K562 (cell line): ENCODE measurements around the gene NOVA1. TPM values are rescaled to one million over a fixed set of nuclear protein-coding genes. Genes with fewer than 3 reads are reported as not detected.

Source experiments
- ATAC-seq: fragments of 200-7000 bp; cut with Tn5 transposase; 3 replicates; pipeline ENCODE4 v1.9.1; 2020; ENCODE audit warnings: moderate library complexity
- BruUV-seq: library from RNA; stranded (reverse); fragments of 400-500 nt; replicated peaks from 2 replicates; lab custom pipeline; 2021; lab: Mats Ljungman, UMichigan
- CTCF ChIA-PET: fragments of 300-600 bp; formaldehyde crosslinking; extraction: SDS; loops from one replicate; lab custom pipeline; 2021; ENCODE audit warnings: low intra/inter-chr PET ratio; lab: Yijun Ruan, JAX
- POLR2A ChIA-PET: fragments of 300-600, 350-650 bp; sonication (Branson Sonifier 250); formaldehyde crosslinking; extraction: SDS; loops from one replicate; lab custom pipeline; 2021; ENCODE audit warnings: antibody characterized with exemption, inconsistent platforms; lab: Yijun Ruan, JAX
- DNase-seq, 4 experiments: peaks; one replicate each; pipeline versions ENCODE4 v3.0.0 to v3.0.0-alpha.2; 2011 to 2018; ENCODE audit warnings: low spot score in 3 of 4, mixed read lengths in 3 of 4; ENCODE audit errors: extremely low read depth in 1 of 4
- FAIRE-seq: peaks from 2 replicates; lab custom pipeline; 2011; peaks lifted over from hg19 to GRCh38; lab: Jason Lieb, UNC
- H2AFZ ChIP-seq: 2 replicates; pipeline ENCODE4 v1.6.0; 2011; ENCODE audit warnings: low read depth, low read length, control low read depth, inconsistent platforms
- H3K27ac ChIP-seq: fragments of 200-600 bp; 3 replicates; pipeline ENCODE4 v1.8.0; 2011; ENCODE audit warnings: low read depth, mild to moderate bottlenecking, control low read depth, inconsistent platforms, low read length, moderate library complexity, mixed read lengths; ENCODE audit errors: extremely low read depth
- H3K27me3 ChIP-seq, 2 experiments: fragments of 300-600 bp in 1 of 2; 2 replicates in 1 of 2; 3 replicates in 1 of 2; pipeline versions ENCODE4 v1.6.0 to v1.8.0; 2011; ENCODE audit warnings: inconsistent platforms in 2 of 2, low read length in 2 of 2, mild to moderate bottlenecking in 1 of 2, mixed read lengths in 1 of 2, moderate library complexity in 1 of 2; ENCODE audit not compliant: control insufficient read depth in 2 of 2, insufficient read depth in 2 of 2
- H3K36me3 ChIP-seq: fragments of 300-600 bp; 3 replicates; pipeline ENCODE4 v1.8.0; 2011; ENCODE audit warnings: mild to moderate bottlenecking, low read length, inconsistent platforms; ENCODE audit not compliant: control insufficient read depth, insufficient read depth
- H3K4me1 ChIP-seq, 2 experiments: fragments of 200-600 bp in 1 of 2; replicated peaks in 1 of 2; 2 replicates in 1 of 2; 3 replicates in 1 of 2; pipeline versions ENCODE4 v1.5.1 to v1.8.0; 2011; ENCODE audit warnings: inconsistent platforms in 2 of 2, low read length in 2 of 2, mild to moderate bottlenecking in 1 of 2, mixed read lengths in 1 of 2, moderate library complexity in 1 of 2; ENCODE audit not compliant: control insufficient read depth in 2 of 2, insufficient read depth in 2 of 2
- H3K4me2 ChIP-seq: 2 replicates; pipeline ENCODE4 v1.6.1; 2011; ENCODE audit warnings: low read length, control low read depth, inconsistent platforms, mixed read lengths; ENCODE audit not compliant: insufficient read depth
- H3K4me3 ChIP-seq: fragments of 200-600 bp; sonication (generic), shearing (Covaris generic); 2 replicates; pipeline ENCODE4 v1.5.1; 2016; ENCODE audit warnings: control low read depth, inconsistent platforms
- H3K79me2 ChIP-seq: fragments of 200-600 bp; 3 replicates; pipeline ENCODE4 v1.8.0; 2011; ENCODE audit warnings: low read length, inconsistent platforms; ENCODE audit not compliant: control insufficient read depth, insufficient read depth
- H3K9ac ChIP-seq, 2 experiments: 2 replicates each; pipeline versions ENCODE4 v1.6.0 to v1.6.1; 2011; ENCODE audit warnings: low read depth in 2 of 2, low read length in 2 of 2, control low read depth in 1 of 2, inconsistent platforms in 1 of 2, mild to moderate bottlenecking in 1 of 2, mixed read lengths in 1 of 2; ENCODE audit not compliant: insufficient read depth in 1 of 2
- H3K9me1 ChIP-seq: one replicate; pipeline ENCODE4 v1.6.0; 2011; ENCODE audit warnings: inconsistent platforms, mild to moderate bottlenecking, low read length, moderate library complexity; ENCODE audit not compliant: control insufficient read depth, insufficient read depth
- H3K9me3 ChIP-seq: replicated peaks from 2 replicates; pipeline ENCODE4 v1.5.1; 2011; ENCODE audit warnings: low read depth, low read length, inconsistent platforms; ENCODE audit not compliant: control insufficient read depth, insufficient read depth
- H4K20me1 ChIP-seq: replicated peaks from 2 replicates; pipeline ENCODE4 v1.6.1; 2011; ENCODE audit warnings: low read length, inconsistent platforms, mixed read lengths; ENCODE audit not compliant: control insufficient read depth, insufficient read depth
- BRD9 ChIP-seq: fragments of 450-650 bp; IDR thresholded peaks from 2 replicates; pipeline ENCODE4 v1.6.1; 2018; ENCODE audit warnings: low read depth; ENCODE audit not compliant: partially characterized antibody
- CHD1 ChIP-seq: fragments of 200-600 bp; sonication (generic); IDR thresholded peaks from one replicate; pipeline ENCODE4 v1.6.1; 2012; ENCODE audit warnings: mild to moderate bottlenecking, moderate library complexity, low read length, inconsistent platforms
- CREB3 ChIP-seq: fragments of 450-650 bp; conservative IDR thresholded peaks from 2 replicates; pipeline ENCODE4 v1.6.1; 2016; ENCODE audit warnings: missing genetic modification characterization, low read depth, mild to moderate bottlenecking, missing compliant biosample characterization, moderate library complexity
- EHMT2 ChIP-seq: fragments of 450-650 bp; IDR thresholded peaks from 2 replicates; pipeline ENCODE4 v1.6.1; 2018; ENCODE audit warnings: antibody characterized with exemption
- ESRRB ChIP-seq: fragments of 250-450 bp; sonication (Bioruptor Pico); IDR thresholded peaks from 2 replicates; pipeline ENCODE4 v1.5.0; 2020; ENCODE audit warnings: mild to moderate bottlenecking, moderate library complexity, borderline replicate concordance
- FIP1L1 ChIP-seq: fragments of 200-400 bp; formaldehyde crosslinking; IDR thresholded peaks from 2 replicates; pipeline ENCODE4 v1.6.1; 2018; ENCODE audit warnings: mild to moderate bottlenecking, low read depth, low read length; ENCODE audit not compliant: poor library complexity, severe bottlenecking
- GABPB1 ChIP-seq: sonication (generic); formaldehyde crosslinking; IDR thresholded peaks from 2 replicates; pipeline ENCODE4 v1.8.0; 2022; ENCODE audit warnings: mild to moderate bottlenecking, missing genetic modification reagents
- HNRNPUL1 ChIP-seq: fragments of 200-400 bp; formaldehyde crosslinking; IDR thresholded peaks from 2 replicates; pipeline ENCODE4 v1.6.1; 2017; ENCODE audit warnings: low read length
- MITF ChIP-seq: IDR thresholded peaks from 2 replicates; pipeline ENCODE4 v1.6.1; 2014; ENCODE audit warnings: antibody characterized with exemption
- PCBP1 ChIP-seq: fragments of 200-400 bp; formaldehyde crosslinking; IDR thresholded peaks from 2 replicates; pipeline ENCODE4 v1.6.1; 2018; ENCODE audit warnings: mild to moderate bottlenecking, low read depth, low read length; ENCODE audit not compliant: poor library complexity, severe bottlenecking
- RFX5 ChIP-seq: IDR thresholded peaks from 2 replicates; pipeline ENCODE4 v1.6.1; 2011; ENCODE audit warnings: low read depth, mild to moderate bottlenecking, improper control_type of control experiment, low read length
- SETDB1 ChIP-seq: IDR thresholded peaks from one replicate; pipeline ENCODE4 v1.6.1; 2012; ENCODE audit warnings: low read length, control low read depth, inconsistent platforms
- SLC30A9 ChIP-seq: fragments of 250-450 bp; sonication (Bioruptor Pico); IDR thresholded peaks from 2 replicates; pipeline ENCODE4 v1.8.0; 2022; ENCODE audit warnings: mild to moderate bottlenecking, moderate library complexity
- SMAD4 ChIP-seq: fragments of 250-450 bp; sonication (Bioruptor Pico); conservative IDR thresholded peaks from 2 replicates; pipeline ENCODE4 v1.8.0; 2021; ENCODE audit warnings: inconsistent platforms, mild to moderate bottlenecking, moderate library complexity
- TCF7 ChIP-seq: sonication (generic); IDR thresholded peaks from 2 replicates; pipeline ENCODE4 v1.6.1; 2016; ENCODE audit warnings: antibody characterized with exemption, borderline replicate concordance
- TCF7L2 ChIP-seq: fragments of 150-350 bp; IDR thresholded peaks from 2 replicates; pipeline ENCODE4 v1.6.1; 2016; ENCODE audit warnings: low read depth, mild to moderate bottlenecking, low read length, moderate library complexity
- ZBTB33 ChIP-seq: sonication (generic); formaldehyde crosslinking; IDR thresholded peaks from 2 replicates; pipeline ENCODE4 v1.8.1; 2023; ENCODE audit warnings: mild to moderate bottlenecking, missing genetic modification reagents
- ZNF512 ChIP-seq: IDR thresholded peaks from 2 replicates; pipeline ENCODE4 v1.6.1; 2016; ENCODE audit warnings: missing genetic modification characterization, missing compliant biosample characterization
- in situ Hi-C: fragments of 300-500 bp; cut with MboI; formaldehyde crosslinking; loops from 4 replicates; pipeline ENCODE4 v1.15.0; 2018; ENCODE audit warnings: inconsistent platforms, mixed read lengths
- intact Hi-C: fragments of 100-400 bp; cut with micrococcal nuclease; formaldehyde crosslinking; loops from 2 replicates; pipeline ENCODE4 v1.14.2; 2022
- polyA plus RNA-seq, 8 experiments: library from polyadenylated mRNA; depleted of rRNA in 4 of 8; stranded (reverse) in 5 of 8; unstranded in 3 of 8; fragments of >200 nt; fragmentation: Nextera tagmentation in 2 of 8; fragmentation: Illumina TruSeq in 1 of 8; extraction: Ambion mirVana in 2 of 8; extraction: Trizol in 1 of 8; gene quantifications; 2 replicates each; pipeline versions ENCODE4 v1.2.1 to v1.2.3, GENCODE V29; 2011 to 2014; ENCODE audit warnings: inconsistent platforms in 1 of 8, missing spikeins in 1 of 8
- total RNA-seq, 7 experiments: library from RNA; depleted of rRNA in 6 of 7; stranded (reverse); fragments of >200 nt in 6 of 7; fragmentation: Illumina TruSeq in 2 of 7; extraction: Trizol in 2 of 7; gene quantifications; 2 replicates each; pipeline versions ENCODE4 v1.2.1 to v1.2.3, GENCODE V29; 2011 to 2021; ENCODE audit warnings: low replicate concordance in 1 of 7

Gene NOVA1
- total and polyA plus RNA-seq, 9 of the 15 experiments (the other 6 are each of a cell fraction or from before 2014, with no cell fraction given) = 0.01 TPM; not detected in 8

- TF ChIP-seq ESRRB (CRISPR knock-in tag) (no peak), MITF (no peak), RFX5 (no peak), ZNF512 (no peak), SLC30A9 (CRISPR knock-in tag) (no peak)
Measured at GRCh38 chr14:26549571-26549970, 48.3 kb downstream of the NOVA1 start (continued).

GRCh38 chr14:26548406-26548805 lies 49.4 kb downstream of the NOVA1 start:
- FAIRE-seq = no peak
- DNase-seq = no peak
- no peaks in the 10 kb centered on the region for H3K9me3 ChIP-seq
- H3K4me1 ChIP-seq = no peaks in the 10 kb centered on the region
- H4K20me1 ChIP-seq = no peaks in the 10 kb centered on the region
- ATAC-seq = no peak
- H3K36me3 ChIP-seq = no peaks in the 10 kb centered on the region
- POLR2A ChIA-PET = no interaction called here
- no TSS peak for BruUV-seq
- no peak overlapping the region for H3K9ac ChIP-seq
- H3K4me3 ChIP-seq = no peak overlapping the region
- CTCF ChIA-PET = no interaction called here
- H3K4me2 ChIP-seq = no peak overlapping the region
- H2AFZ ChIP-seq = no peak overlapping the region
- H3K79me2 ChIP-seq = no peaks in the 10 kb centered on the region
- H3K9me1 ChIP-seq = no peaks in the 10 kb centered on the region
- H3K27me3 ChIP-seq = no peaks in the 10 kb centered on the region
- intact Hi-C loops (no loop called here), in situ Hi-C loops (no loop called here)
- H3K27ac ChIP-seq = no peak overlapping the region
- TF ChIP-seq HNRNPUL1 (no peak), TCF7 (no peak), SMAD4 (CRISPR knock-in tag) (no peak), GABPB1 (CRISPR knock-in tag) (no peak), SETDB1 (no peak), TCF7L2 (no peak), FIP1L1 (no peak), CHD1 (no peak), EHMT2 (no peak), CREB3 (tag) (no peak), PCBP1 (no peak), ZBTB33 (CRISPR knock-in tag) (no peak), BRD9 (no peak)
